ENCODE measurements around the gene ABCG8.

GRCh38 chr2:43837831-43838559 is 776 bp upstream of the ABCG8 start:
- no peak for TF ChIP-seq TAF1 (IDR thresholded peaks at IDR 0.05; ENCODE audit: borderline replicate concordance, low read depth, low read length)
- TF ChIP-seq, protein P1, sequence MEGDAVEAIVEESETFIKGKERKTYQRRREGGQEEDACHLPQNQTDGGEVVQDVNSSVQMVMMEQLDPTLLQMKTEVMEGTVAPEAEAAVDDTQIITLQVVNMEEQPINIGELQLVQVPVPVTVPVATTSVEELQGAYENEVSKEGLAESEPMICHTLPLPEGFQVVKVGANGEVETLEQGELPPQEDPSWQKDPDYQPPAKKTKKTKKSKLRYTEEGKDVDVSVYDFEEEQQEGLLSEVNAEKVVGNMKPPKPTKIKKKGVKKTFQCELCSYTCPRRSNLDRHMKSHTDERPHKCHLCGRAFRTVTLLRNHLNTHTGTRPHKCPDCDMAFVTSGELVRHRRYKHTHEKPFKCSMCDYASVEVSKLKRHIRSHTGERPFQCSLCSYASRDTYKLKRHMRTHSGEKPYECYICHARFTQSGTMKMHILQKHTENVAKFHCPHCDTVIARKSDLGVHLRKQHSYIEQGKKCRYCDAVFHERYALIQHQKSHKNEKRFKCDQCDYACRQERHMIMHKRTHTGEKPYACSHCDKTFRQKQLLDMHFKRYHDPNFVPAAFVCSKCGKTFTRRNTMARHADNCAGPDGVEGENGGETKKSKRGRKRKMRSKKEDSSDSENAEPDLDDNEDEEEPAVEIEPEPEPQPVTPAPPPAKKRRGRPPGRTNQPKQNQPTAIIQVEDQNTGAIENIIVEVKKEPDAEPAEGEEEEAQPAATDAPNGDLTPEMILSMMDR (IDR thresholded peaks at IDR 0.05): no peak
- TF ChIP-seq, protein P2, sequence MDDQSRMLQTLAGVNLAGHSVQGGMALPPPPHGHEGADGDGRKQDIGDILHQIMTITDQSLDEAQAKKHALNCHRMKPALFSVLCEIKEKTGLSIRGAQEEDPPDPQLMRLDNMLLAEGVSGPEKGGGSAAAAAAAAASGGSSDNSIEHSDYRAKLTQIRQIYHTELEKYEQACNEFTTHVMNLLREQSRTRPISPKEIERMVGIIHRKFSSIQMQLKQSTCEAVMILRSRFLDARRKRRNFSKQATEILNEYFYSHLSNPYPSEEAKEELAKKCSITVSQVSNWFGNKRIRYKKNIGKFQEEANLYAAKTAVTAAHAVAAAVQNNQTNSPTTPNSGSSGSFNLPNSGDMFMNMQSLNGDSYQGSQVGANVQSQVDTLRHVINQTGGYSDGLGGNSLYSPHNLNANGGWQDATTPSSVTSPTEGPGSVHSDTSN (IDR thresholded peaks at IDR 0.05): no peak
- no peak for TF ChIP-seq SIN3A (IDR thresholded peaks at IDR 0.05; ENCODE audit: borderline replicate concordance, low read depth, low read length)
- TF ChIP-seq RCOR1 (IDR thresholded peaks at IDR 0.05; ENCODE audit: low read length): no peak
- TF ChIP-seq, protein P3, sequence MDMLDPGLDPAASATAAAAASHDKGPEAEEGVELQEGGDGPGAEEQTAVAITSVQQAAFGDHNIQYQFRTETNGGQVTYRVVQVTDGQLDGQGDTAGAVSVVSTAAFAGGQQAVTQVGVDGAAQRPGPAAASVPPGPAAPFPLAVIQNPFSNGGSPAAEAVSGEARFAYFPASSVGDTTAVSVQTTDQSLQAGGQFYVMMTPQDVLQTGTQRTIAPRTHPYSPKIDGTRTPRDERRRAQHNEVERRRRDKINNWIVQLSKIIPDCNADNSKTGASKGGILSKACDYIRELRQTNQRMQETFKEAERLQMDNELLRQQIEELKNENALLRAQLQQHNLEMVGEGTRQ (IDR thresholded peaks at IDR 0.05; ENCODE audit: borderline replicate concordance, low read depth, low read length): no peak
- no peak for TF ChIP-seq MAX (IDR thresholded peaks at IDR 0.05; ENCODE audit: low read depth)
